PC-3 (cell line): ENCODE data around the gene GPC5.

Experiments
- EZH2 ChIP-seq: fragments of 300-600 bp; sonication (generic); IDR thresholded peaks from one replicate; pipeline ENCODE4 v1.6.1; 2017; ENCODE audit warnings: antibody characterized with exemption, mild to moderate bottlenecking, low read length; ENCODE audit not compliant: unreplicated experiment
- EZH2phosphoT487 ChIP-seq: fragments of 300-600 bp; sonication (generic); IDR thresholded peaks from 2 replicates; pipeline ENCODE4 v1.6.1; 2018; ENCODE audit warnings: mild to moderate bottlenecking, antibody characterized with exemption, low read length, borderline replicate concordance
- TF ChIP-seq, protein P1 (sequence below): fragments of 300-600 bp; sonication (generic); conservative IDR thresholded peaks from 2 replicates; pipeline ENCODE4 v1.5.1; 2017; ENCODE audit warnings: antibody characterized with exemption, low read depth, mild to moderate bottlenecking, low read length

DNA sequence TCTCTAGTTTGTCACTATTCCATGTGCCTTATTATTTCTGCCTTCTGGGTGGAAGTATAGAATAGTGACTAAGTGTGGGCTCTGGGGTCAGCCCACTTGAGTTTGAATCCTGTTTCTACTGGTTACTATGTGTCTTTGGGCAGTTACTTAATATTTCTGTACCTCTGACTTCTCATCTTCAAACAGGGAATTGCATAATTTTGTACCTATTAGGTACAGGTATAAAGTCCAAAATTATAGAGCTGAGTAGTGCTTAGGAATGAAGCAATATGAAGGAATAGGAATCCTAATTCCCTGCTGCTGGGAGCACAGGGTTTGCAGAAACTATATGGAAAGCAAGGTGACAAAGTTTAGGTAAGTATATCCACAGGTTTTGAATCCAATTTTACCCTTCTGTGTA, 564.5 kb downstream of the GPC5 start:
- TF ChIP-seq, protein P1, sequence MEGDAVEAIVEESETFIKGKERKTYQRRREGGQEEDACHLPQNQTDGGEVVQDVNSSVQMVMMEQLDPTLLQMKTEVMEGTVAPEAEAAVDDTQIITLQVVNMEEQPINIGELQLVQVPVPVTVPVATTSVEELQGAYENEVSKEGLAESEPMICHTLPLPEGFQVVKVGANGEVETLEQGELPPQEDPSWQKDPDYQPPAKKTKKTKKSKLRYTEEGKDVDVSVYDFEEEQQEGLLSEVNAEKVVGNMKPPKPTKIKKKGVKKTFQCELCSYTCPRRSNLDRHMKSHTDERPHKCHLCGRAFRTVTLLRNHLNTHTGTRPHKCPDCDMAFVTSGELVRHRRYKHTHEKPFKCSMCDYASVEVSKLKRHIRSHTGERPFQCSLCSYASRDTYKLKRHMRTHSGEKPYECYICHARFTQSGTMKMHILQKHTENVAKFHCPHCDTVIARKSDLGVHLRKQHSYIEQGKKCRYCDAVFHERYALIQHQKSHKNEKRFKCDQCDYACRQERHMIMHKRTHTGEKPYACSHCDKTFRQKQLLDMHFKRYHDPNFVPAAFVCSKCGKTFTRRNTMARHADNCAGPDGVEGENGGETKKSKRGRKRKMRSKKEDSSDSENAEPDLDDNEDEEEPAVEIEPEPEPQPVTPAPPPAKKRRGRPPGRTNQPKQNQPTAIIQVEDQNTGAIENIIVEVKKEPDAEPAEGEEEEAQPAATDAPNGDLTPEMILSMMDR, result no peak
- TF ChIP-seq EZH2phosphoT487, result no peak
- TF ChIP-seq EZH2, result no peak
